Activated CD8-positive, alpha-beta memory T cell treated with anti-CD3 and anti-CD28 coated beads, Interleukin-2, amount 50 U/mL, for 24 hours (primary cell): ENCODE measurements around the gene ZCCHC9.
"Not testable (repeated sequence)": the region's sequence is repeated elsewhere in the genome, so short reads cannot be mapped to it uniquely, and the experiment has no call there.

Experiments used
- DNase-seq: peaks from one replicate; pipeline ENCODE4 v3.0.0-alpha.2; 2020; ENCODE audit errors: extremely low read depth

Gene ZCCHC9, protein sequence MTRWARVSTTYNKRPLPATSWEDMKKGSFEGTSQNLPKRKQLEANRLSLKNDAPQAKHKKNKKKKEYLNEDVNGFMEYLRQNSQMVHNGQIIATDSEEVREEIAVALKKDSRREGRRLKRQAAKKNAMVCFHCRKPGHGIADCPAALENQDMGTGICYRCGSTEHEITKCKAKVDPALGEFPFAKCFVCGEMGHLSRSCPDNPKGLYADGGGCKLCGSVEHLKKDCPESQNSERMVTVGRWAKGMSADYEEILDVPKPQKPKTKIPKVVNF

DNA sequence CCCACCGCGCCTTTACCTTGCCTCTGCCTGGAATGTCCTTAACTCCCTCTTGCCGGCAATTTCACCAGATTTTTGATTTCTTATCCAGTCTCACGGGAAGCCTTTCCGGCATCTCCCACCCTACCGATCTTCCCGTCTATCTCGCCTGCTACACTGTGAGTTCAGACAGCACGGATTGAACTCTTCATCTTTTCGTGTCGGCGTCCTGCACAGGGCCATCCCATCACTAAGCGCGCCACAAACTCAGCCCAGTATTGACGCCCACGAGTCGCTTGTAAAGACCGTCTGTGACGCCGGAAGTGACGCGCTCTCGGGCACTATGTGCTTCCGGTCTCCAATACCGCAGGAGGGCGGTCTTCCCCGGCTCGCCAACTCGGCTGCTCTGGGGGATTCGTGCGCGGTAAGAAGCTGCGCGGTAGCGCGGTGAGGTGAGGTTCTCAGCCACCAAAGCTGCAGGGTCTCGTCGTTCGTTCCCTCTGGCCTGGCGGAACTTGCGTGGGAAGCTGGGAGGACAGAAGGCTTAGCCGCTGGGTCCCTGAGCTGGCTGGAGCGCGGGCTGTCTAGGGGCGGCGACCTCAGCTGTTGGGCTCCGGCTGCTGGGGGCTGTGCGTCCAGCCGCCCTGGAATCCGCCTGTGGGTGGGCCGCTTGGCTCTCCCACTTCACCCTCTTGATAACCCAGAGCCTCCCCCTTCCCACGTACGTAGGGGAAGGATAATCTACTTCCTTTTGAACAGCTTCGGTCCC is at the start of gene ZCCHC9:
Gene ZCCHC9, plus strand, starts transcription at position 317 of the 745 bp plus-strand sequence. CDS start 3,171 bp downstream, outside the sequence.
- peak; percentile 86 for DNase-seq

DNA sequence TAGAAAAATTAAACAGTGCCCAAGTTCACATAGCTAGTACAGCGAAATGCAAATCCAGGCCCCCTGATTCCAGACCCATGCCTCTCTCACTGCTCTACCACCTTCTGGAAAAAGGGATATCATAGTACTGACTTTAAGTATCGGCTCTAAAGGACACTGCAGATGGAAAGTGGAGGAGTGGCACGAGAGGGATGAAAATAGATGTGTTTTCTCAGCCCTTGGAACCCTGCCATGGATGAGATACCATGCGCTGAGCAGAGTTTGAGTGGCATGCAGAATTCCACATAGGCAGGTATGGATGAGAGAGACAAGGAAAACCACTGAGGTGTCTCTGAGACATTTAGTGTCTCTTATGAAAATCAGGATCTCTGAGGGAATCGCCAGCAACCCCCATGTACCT is 49.5 kb upstream of the ZCCHC9 start:
- DNase-seq = no peak

DNA sequence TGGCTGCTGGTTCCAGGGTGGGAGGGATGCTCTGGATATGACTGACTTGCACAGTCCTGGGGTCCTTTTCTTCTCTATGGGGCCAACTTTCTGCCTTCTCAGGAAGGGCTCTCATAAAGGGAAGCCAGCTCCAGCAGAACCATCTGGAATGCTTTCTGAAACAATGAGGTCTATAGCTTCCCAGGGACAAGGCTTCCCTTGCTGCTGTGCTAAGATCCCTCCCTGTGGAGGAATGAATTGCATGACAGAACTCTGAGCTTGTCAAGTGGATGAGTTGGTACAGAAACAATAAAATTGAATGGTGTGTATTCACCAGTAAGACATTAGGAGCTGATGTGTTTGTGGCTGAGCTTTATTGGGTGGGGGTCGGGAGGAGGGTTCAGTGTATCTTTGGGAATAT is 48.5 kb upstream of the ZCCHC9 start:
- DNase-seq = no peak

DNA sequence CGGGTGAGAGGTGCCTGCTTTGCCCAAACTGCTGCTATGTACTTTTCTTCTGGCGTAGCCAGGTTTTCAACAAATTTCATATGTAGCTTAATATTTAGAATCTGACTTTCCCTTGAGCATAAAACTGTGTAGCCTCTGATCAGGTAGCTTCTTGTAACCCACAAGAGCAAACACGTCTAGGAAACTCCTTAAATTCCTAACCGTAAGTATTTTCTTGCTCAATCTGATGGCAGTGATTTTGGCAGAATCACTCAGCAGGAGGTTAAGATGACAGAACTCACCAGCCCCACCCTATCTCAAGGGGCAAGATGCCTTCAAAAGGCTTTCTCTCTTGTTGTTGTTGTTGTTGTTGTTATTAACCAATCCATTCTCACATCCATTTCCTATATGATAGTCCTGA is 47.5 kb upstream of the ZCCHC9 start:
- DNase-seq = no peak

DNA sequence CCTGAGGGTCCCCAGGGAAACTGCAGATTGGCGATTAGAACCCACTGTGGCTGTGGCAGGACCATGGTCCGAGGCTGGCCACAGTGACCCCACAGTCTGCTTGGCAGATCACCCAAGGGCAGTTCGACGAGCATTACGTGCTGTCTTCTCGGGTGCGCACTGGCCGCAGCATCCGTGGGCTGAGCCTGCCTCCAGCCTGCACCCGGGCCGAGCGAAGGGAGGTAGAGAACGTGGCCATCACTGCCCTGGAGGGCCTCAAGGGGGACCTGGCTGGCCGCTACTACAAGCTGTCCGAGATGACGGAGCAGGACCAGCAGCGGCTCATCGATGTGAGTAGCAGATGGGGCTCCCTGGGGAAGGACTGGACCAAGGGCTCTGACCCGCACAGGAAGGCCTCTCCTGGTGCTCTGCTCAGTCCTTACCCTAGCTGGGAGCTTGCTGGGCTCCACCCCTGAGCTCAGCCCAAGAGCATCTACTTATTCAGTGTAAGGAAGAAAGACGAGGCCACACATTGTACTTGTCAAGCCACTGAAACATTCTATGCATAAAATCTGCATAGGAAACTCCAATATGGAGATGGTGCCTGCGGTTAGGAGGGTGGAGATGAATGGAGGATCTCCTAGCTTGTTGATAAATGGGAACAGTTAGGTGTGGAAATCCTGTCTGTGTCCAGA is 46.4 kb upstream of the ZCCHC9 start:
- DNase-seq = no peak

DNA sequence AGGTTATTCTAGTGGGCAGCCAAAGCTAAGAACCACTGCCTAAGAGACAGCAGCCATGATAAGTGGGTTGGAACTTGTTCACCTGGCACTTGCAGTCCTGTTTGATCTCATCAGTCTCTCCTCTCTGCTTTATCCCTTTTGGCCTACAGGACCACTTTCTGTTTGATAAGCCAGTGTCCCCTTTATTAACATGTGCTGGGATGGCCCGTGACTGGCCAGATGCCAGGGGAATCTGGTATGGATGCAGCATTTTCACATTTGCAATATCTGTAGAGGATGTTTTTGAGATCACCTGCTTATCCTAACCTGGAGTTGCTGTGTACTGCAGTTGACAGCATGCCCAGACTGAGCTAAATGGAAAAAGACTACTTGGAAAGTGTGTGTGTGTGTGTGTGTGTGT is 44.6 kb upstream of the ZCCHC9 start:
- no peak for DNase-seq

DNA sequence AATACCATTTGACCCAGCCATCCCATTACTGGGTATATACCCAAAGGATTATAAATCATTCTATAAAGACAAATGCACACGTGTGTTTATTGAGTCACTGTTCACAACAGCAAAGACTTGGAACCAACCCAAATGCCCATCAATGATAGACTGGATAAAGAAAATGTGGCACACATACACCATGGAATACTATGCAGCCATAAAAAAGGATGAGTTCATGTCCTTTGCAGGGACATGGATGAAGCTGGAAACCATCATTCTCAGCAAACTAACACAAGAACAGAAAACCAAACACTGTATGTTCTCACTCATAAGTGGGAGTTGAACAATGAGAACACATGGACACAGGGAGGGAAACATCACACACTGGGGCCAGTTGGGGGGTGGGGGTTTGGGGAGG is 38.6 kb upstream of the ZCCHC9 start:
- not testable (repeated sequence) for DNase-seq

DNA sequence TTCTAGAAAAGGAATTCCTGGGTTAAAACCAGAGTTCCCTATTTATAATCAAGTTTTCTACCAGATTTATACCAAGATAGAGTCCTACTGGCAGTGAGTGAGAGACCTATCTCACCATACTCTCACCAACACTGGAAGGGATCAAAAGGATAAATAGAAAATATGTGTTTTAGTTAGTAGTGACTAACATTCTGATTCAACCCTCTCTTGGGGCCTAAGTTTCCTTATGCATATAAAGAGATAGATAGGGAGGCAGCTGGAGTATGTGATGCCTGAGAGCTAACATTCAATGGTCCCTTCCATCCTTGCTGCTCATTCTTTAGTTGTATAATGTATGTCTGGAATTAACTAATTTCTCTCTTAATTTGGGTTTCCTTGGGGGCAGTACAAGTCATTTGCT is 36.3 kb upstream of the ZCCHC9 start:
- DNase-seq = no peak

DNA sequence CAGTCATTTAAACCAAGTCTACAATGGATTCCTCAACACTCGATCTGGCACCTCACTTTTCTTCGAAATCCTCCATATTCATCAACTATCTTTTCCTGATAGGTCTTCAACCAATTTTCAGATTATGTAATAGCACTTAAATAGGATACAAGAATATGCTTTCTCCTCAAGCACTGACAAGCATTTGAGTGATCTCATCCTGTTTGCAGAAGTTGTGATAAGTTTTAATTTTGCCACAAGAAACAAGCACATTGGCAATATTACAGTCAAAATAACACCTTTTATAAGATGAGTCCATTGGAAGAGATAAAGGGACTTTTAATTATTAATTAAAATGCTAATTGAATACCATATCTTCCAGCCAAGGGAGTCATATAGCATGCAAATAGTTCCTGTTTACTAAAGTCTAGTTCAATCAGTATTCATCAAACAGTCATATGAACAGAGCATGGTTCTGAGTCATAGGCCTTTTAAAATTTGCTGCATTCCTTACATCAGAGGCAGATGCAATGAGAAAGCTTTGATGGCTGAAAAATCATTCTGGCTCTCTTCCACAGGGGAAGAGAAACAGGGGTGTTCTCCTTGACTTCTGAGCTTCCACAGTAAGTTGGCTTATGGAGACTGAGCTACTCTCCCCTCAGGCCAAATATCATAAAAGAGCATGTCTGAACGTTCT is 32.7 kb upstream of the ZCCHC9 start:
- no peak for DNase-seq

DNA sequence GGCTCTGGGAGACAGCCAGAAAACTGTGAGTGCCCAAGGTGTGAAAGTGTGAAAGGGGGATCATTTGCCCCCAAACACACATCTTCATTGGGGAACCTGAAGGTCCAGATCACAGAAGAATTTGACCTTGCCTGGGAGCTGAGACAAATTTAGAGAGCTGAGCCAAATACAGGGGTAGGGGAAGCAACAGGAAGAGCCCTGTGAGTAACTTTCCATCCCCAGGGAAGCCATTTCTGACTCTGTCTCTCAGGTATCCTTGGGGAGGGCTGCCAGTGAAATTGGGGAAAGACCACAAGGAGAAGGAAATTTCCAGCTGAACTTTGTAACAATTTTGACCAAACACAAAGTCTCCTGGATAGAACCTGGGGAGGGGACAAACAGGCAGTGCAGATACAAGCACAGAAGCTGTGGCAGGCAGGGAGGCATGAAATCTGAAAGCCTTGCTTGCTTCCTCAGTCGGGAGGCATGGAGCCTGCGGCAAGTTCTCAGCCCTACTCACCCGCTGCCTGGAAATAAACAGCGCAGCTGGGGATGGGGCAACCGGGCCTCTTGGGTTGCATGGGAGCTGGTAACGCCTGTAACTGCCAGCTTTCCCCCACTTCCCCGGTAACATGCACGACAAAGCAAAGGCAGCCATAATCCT is 31.5 kb upstream of the ZCCHC9 start:
- no peak for DNase-seq

DNA sequence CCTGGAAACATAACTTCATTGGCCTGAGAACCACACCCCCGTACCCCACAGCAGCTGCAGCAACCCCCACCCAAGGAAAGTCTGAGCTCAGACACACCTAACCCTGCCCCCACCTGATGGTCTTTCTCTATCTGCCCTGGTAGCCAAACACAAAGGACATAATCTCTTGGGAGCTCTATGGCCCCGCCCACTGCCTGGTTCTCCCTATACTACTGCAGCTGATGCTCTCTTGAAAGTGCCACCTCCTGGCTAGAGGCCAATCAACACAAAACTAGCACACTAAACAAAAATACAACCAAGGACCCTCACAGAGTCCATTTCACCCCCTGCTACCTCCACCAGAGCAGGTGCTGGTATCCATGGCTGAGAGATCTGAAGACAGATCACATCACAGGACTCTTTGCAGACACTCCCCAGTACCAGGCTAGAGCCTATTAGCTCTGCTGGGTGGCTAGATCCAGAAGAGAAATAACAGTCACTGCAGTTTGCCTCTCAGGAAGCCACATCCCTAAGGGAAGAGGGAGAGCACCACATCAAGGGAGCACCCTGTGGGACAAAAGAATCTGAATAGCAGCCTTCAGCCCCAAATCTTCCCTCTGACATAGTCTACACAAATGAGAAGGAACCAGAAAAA is 30.9 kb upstream of the ZCCHC9 start:
- not testable (repeated sequence) for DNase-seq

DNA sequence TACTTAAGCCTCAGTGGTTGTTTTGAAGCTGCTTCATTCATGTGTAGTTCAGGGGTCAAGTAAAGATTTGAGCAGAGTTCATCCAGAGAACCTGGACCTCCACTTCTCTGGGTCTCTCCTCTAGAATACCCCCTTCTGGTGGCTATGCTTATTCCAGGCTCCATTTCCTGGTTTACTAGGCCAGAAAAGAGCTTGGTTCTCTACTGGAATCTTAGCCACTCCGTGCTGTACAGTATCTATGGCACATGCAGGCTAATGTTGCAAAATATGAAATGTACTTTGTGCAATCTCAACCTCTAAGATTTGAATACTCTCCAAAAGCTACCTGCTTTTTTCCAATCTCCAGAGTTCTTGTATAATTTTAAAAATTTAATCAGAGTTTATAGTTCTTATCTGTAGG is 17.4 kb upstream of the ZCCHC9 start:
- DNase-seq = no peak

DNA sequence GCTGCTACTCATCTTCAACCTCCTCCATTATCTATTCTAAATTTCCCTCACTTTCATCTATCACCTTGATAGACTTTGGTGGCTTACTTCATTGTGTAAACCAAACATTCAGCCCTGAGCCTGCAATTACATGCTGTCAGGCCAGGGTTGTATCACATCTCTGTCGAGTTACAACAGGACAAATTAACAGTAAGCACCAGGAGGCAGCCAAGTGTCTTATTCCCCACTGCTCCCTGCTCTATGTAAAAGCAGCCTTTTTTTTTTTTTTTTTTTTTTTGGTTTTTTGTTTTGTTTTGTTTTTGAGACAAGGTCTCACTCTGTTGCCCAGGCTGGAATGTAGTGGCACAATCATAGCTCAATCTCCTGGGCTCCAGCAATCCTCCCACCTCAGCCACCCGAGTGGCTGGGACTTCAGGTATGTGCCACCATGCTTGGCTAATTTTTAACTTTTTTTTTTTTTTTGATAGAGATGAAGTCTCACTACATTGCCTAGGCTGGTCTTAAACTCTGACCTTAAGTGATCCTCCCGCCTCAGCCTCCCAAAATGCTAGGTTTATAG is 15.2 kb upstream of the ZCCHC9 start:
- no peak for DNase-seq

DNA sequence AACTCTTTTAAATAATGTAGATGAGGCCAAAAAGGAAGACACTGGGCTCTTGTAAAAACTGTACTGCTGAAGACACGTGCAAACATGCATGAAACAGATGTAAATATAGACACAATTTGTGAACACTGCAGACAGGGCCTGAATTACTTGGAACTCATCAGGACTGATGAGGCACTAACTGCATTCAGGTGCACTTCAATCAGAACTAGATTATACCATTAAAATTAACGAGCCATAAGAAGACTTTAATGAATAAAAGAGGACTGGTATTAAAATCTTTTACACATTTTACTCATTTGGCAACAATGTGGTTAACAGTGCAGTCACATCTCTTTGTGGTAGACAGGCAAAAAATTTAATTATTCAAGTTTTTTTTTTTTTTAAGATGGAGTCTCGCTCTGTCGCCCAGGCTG is 13.4 kb upstream of the ZCCHC9 start:
- DNase-seq = no peak

DNA sequence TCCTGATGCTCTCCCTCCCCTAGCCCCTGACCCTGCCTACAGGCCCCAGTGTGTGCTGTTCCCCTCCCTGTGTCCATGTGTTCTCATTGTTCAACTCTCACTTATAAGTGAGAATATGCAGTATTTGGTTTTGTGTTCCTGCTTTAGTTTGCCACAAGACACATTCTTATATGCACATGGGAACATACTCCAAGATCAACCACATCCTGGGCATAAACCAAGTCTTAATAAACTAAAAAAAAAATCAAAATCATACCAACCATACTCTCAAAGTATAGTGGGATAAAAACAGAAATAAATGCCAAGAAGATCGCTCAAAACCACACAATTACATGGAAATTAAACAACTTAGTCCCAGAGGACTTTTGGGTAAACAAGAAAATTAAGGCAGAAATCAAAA is 11.2 kb upstream of the ZCCHC9 start:
- DNase-seq = no peak

DNA sequence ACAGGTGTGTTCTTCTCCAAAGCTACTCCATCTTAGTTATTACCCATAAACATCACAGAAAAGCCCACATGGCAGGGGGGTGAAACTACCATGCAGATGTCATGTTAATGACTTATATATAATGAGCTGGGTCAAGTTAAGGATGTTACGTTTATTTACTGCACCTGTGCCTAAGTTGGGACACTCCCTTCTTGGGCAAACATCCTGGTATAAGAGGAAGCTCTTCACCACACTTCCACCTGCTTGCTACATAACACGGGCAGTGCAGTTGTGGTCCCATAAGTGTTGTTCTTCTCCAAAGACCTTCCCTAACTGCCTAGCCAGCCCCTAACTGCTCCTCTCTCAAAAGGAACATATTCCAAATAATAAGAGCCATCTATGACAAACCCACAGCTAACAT is 9.3 kb upstream of the ZCCHC9 start:
- no peak for DNase-seq

DNA sequence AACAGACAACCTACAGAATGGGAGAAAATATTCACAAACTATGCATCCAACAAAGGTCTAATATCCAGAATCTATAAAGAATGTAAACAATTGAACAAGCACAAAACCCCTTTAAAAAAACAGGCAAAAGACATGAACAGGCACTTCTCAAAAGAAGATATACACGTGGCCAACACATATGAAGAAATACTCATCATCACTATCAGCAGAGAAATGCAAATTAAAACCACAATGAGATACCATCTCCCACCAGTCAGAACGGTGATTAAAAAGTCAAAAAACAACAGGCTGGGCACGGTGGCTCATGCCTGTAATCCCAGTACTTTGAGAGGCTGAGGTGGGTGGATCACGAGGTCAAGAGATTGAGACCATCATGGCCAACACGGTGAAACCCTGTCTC is 7.4 kb upstream of the ZCCHC9 start:
- DNase-seq = not testable (repeated sequence)

DNA sequence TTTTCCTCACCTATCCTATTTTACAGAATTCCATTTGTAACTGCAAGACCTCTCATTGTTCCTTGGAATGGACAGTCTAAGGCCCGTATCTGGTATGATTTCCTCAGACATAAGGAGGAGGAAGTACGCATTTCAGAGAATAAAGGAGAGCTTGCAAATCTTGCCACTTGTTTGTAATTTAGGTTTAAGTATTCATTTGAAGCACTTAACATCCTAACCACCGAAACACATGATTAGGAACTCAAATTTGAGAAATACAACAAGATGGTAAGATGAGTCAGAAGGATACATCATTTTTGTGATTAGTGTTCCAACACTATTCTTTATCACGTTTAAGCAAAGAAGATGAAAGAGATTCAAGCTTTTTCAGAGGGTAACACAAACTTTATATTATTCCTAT is 3.9 kb upstream of the ZCCHC9 start:
- no peak for DNase-seq

DNA sequence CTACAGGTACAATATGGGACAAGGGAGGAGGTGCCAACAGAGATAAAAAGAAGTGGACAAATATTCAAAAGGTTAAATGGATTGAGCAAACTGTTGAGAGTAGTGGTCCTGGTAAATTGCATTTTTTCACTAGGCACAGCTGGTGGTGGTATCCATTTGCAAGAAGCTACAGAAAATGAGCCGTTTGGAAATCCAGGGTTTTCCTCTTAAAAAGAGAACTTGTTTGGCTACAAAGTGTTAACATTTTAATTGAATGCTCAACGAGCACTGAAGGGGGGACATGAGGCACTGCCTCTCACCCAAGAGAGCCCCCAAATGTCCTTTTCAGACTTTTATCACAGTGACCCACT is 491 bp upstream of the ZCCHC9 start:
- no peak for DNase-seq

DNA sequence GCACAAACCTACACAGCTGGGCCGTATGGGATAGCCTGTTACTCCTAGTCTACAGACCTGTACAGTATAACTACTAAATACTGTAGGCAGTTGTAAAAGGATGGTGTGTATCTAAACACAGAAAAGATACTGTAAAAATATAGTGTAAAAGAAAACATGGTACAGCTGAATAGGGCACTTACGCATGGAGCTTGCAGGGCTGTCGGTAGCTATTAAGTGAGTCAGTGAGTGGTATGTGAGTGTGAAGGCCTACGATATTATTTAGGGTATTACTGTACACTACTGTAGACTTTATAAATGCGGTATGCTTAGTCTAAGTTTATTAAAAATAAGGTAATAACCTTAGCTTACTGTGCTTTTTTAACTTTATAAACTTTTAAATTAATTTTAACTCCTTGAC is 1.2 kb downstream of the ZCCHC9 start:
- no peak for DNase-seq

DNA sequence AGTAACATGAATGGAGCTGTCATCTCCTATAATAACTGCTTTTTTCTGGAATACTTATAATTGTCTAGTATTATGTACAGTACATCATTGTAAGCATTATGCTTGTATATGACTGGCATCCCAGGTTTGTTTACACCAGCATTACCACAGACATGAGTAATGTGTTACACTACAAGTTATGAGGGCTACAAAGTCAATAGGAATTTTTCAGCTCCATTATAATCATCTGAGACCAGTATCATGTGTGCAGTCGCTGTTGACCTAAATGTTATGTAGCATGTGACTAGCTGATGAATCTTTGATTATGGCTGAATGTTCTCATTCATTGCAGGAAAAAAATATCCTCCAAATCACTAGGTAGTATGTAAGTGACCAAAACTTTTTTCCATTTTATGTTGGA is 2.2 kb downstream of the ZCCHC9 start:
- DNase-seq = no peak
